Neural cell (in vitro differentiated cells): ENCODE results near the gene JMJD8.

ENCODE experiments used
- CTCF ChIP-seq: fragments of 450-650 bp; IDR thresholded peaks from 2 replicates; pipeline ENCODE4 v1.5.1; 2014; ENCODE audit warnings: antibody characterized with exemption, mild to moderate bottlenecking, moderate library complexity; ENCODE audit not compliant: poor library complexity, severe bottlenecking
- EP300 ChIP-seq: fragments of 450-650 bp; conservative IDR thresholded peaks from 2 replicates; pipeline ENCODE4 v1.6.1; 2014; ENCODE audit warnings: antibody characterized with exemption, mild to moderate bottlenecking, moderate library complexity; ENCODE audit not compliant: poor library complexity, severe bottlenecking
- EZH2 ChIP-seq: fragments of 200-600, 300-800 bp; shearing (Covaris generic), sonication (generic); IDR thresholded peaks from 2 replicates; pipeline ENCODE4 v1.6.1; 2014; ENCODE audit warnings: antibody characterized with exemption, low read length, borderline replicate concordance, mild to moderate bottlenecking; ENCODE audit not compliant: insufficient read depth, poor library complexity, severe bottlenecking
- POLR2AphosphoS5 ChIP-seq: IDR thresholded peaks from 2 replicates; pipeline ENCODE4 v1.6.1; 2012
- RAD21 ChIP-seq: fragments of 450-650 bp; conservative IDR thresholded peaks from 2 replicates; pipeline ENCODE4 v1.6.1; 2014; ENCODE audit warnings: antibody characterized with exemption, mild to moderate bottlenecking, moderate library complexity
- REST ChIP-seq: IDR thresholded peaks from 2 replicates; pipeline ENCODE4 v1.6.1; 2012; ENCODE audit warnings: borderline replicate concordance

- no peak for TF ChIP-seq CTCF
- TF ChIP-seq EP300, result no peak
- TF ChIP-seq POLR2AphosphoS5, result no peak
- no peak for TF ChIP-seq RAD21
- TF ChIP-seq REST, result no peak
- TF ChIP-seq EZH2, result no peak
These were observed 29.9 kb upstream of the JMJD8 start for GRCh38 chr16:714079-714478.
